GM18870 (cell line): ENCODE measurements around the gene ACOXL.
"Not testable (repeated sequence)": the region's sequence is repeated elsewhere in the genome, so short reads cannot be mapped to it uniquely, and the experiment has no call there.

ENCODE experiments used
- ATAC-seq: cut with Tn5 transposase; IDR thresholded peaks from one replicate; pipeline ENCODE4 v1.9.1; 2021; ENCODE audit warnings: moderate library complexity; ENCODE audit not compliant: unreplicated experiment

Gene ACOXL

GRCh38 chr2:110852541-110853263 lies 120.3 kb downstream of the ACOXL start:
- ATAC-seq, result no peak

GRCh38 chr2:110853516-110853915 lies 121.1 kb downstream of the ACOXL start:
- ATAC-seq, result no peak

- no peak for ATAC-seq
Observed at GRCh38 chr2:110853948-110854347, 121.6 kb downstream of the ACOXL start.

- ATAC-seq, result no peak
Observed at GRCh38 chr2:110854355-110855081, 122.1 kb downstream of the ACOXL start.

- ATAC-seq, result not testable (repeated sequence)
Observed at GRCh38 chr2:110855841-110856240, 123.5 kb downstream of the ACOXL start.

- peak; percentile 88 for ATAC-seq
Observed at GRCh38 chr2:110858135-110858725, 125.9 kb downstream of the ACOXL start.

GRCh38 chr2:110858993-110859701 lies 126.8 kb downstream of the ACOXL start:
- ATAC-seq, result no peak

- ATAC-seq, result no peak
Observed at GRCh38 chr2:110860630-110861029, 128.3 kb downstream of the ACOXL start.

- no peak for ATAC-seq
Observed at GRCh38 chr2:110861616-110862260, 129.4 kb downstream of the ACOXL start.

- no peak for ATAC-seq
Observed at GRCh38 chr2:110863726-110864125, 131.4 kb downstream of the ACOXL start.

GRCh38 chr2:110864176-110864575 lies 131.8 kb downstream of the ACOXL start:
- ATAC-seq, result no peak

GRCh38 chr2:110864731-110865130 lies 132.4 kb downstream of the ACOXL start:
- ATAC-seq, result no peak

GRCh38 chr2:110865188-110865587 lies 132.8 kb downstream of the ACOXL start:
- peak; percentile 95 for ATAC-seq

GRCh38 chr2:110866045-110866444 lies 133.7 kb downstream of the ACOXL start:
- no peak for ATAC-seq

- ATAC-seq, result no peak
Observed at GRCh38 chr2:110866466-110866865, 134.1 kb downstream of the ACOXL start.

GRCh38 chr2:110867078-110867477 lies 134.7 kb downstream of the ACOXL start:
- ATAC-seq, result no peak

- ATAC-seq, result no peak
Observed at GRCh38 chr2:110868971-110869370, 136.6 kb downstream of the ACOXL start.

GRCh38 chr2:110869472-110870446 lies 137.4 kb downstream of the ACOXL start:
- ATAC-seq, result no peak

GRCh38 chr2:110870545-110870944 lies 138.2 kb downstream of the ACOXL start:
- ATAC-seq, result no peak

- ATAC-seq, result peak; percentile 36
Observed at GRCh38 chr2:110871637-110872036, 139.3 kb downstream of the ACOXL start.
